ENCODE measurements around the gene FZD2.
"Not testable (repeated sequence)": the region's sequence is repeated elsewhere in the genome, so short reads cannot be mapped to it uniquely, and the experiment has no call there.

The FZD2 gene

DNA sequence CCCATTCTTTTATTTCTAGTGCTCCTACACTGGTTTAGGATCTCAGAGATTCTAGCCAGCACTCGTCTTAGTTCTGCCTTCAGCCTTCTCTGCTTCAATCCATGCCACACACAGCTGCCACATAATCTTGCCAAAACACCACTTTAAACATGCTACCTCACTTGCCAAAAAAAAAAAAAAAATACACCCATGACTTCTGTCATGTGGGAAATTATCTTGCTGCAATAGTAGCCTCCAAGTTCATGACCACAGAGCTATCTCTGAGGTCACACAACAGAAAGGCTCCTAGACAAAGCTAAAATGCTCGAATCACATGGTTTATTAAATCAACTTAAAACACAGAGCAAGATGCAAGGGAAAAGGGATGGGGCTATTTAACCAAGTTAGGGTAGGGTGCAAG lies 18.1 kb downstream of the FZD2 start:
- no peak for DNase-seq (ENCODE audit: low read depth in 3 of 3)

DNA sequence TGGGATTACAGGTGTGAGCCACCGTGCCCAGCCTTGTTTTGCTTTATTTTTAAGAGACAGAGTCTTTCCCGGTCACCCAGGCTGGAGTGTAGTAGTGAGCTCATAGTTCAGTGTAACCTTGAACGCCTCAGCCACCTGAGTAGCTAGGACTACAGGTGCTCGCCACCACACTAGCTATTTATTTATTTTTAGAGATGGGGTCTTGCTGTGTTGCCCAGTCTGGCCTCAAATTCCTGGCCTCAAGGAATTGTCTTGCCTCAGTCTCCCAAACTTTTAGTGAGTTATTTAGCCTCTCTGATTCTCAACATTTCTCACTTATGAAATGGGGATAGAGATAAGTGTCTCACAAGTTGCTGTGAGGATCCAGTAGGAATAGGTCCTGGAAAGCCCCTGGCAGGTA lies 21.7 kb downstream of the FZD2 start:
- no peak for DNase-seq (ENCODE audit: low read depth in 3 of 3)

DNA sequence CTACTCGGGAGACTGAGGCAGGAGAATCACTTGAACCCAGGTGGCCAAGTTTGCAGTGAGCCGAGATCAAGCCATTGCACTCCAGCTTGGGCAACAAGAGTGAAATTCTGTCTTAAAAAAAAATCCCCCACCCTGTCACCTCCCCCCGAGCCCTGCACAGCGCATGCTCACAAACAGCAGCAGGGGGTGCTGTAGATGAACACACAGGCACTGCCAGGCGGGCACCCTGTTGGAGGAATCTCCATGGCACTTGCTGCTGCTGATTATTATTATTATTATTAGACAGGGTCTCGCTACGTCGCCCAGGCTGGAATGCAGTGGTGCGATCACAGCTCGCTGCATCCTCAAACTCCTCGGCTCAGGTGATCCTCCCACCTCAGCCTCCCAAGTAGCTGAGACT lies 24.6 kb downstream of the FZD2 start:
- no peak for DNase-seq (ENCODE audit: low read depth in 3 of 3)

DNA sequence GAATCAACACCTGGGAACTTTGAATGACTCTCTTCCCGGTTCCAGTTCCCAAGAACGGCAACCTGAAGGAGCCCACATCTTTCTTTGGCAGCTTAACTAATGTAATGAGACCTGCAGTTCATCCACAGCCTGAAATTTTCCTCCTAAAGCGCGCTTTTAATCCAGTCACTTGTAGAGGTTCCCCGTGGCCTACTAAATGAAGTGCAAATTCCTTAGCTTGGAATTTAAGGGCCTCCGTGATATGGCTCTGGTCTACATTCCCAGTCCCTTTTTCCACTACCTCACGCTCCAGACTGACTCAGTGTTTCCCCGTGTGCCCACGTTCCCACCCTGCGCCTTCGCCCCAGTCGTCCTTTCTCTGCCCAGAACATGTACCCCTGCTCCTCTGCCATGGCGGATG lies 27.2 kb downstream of the FZD2 start:
- no peak for DNase-seq (ENCODE audit: low read depth in 3 of 3)

DNA sequence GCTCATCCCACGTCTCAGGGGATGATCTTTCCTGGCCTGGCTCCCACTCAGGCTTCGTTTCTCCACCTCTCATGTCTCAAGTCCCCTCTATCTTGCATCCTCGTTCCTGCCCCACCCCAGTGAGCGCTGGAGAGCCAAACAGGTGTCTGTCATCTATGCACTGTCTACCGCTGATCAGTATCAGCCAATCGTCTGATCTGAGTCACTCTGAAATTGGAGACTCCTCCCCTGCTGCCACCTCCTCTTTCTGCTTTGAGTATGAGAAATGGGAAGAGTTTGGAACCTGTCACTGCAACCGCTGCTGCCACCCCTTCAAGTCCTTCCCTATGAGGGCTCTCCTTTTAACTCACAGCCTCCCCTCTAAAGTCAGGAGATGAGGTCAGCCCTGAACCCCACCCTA lies 28.0 kb downstream of the FZD2 start:
- DNase-seq (ENCODE audit: low read depth in 3 of 3), result no peak

DNA sequence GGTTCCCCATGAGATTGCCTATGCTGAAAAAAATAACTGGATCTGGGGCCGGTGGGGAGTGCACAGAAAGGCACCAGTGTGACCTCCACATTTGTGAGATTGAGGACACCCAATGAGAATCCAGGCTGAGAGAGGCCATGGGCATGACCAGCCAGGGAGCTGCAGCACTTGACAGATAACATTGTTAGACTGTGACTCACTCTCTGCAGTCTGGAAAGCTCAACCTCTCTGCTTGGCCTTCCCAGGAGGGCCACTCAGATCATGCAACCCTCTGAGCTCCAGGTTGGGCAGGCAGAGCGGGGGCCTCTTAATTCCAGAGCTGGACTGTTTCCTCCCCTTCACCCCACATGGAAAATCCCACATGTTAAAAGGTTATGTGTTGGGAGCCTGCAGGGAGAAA lies 30.1 kb downstream of the FZD2 start:
- no peak for DNase-seq (ENCODE audit: low read depth in 3 of 3)

DNA sequence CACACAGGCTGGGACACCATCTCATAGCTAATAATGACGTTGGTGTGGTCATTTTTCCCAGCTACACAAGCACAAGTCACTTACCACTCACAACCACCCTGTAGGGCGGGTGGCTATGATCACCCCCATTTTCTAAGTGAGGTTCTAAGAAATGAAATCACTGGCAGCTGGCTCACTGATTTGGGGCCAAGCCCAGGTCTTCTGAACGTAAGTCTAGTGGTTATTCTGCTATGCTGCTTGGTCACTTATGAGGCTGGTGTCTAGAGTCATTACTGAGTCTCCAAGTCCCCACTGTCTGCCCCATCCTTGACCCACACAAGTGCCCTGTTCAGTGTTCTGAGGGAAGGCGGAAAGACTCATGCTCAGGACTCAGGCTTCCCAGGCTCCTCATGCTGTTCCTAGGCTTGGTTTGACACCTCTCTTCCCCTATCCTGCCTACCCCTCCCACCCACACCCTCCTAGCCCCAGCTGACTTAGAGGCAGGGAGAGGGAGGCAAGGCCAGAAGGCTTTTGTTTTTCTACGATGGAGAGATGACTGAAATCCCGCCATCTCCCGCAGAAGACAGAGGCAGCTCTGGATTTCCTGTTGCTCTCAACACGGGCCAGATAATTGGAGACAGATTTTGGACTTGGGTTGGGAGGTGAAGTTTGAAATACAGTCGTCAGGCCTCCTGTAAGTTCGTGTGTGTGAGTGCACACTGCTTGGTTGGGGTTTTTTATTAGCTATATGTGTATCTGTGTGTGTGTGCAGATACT lies 32.2 kb downstream of the FZD2 start:
- no peak for DNase-seq (ENCODE audit: low read depth in 3 of 3)

DNA sequence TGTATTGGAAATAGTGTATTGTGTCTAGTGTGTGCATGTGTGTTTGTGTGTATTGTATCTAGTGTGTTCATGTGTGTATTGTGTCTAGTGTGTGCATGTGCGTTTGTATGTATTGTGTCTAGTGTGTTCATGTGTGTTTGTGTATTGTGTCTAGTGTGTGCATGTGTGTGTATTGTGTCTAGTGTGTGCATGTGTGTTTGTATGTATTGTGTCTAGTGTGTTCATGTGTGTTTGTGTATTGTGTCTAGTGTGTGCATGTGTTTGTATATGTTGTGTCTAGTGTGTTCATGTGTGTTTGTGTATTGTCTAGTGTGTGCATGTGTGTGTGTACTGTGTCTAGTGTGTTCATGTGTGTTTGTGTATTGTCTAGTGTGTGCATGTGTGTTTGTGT lies 32.8 kb downstream of the FZD2 start:
- not testable (repeated sequence) for DNase-seq (ENCODE audit: low read depth in 3 of 3)

DNA sequence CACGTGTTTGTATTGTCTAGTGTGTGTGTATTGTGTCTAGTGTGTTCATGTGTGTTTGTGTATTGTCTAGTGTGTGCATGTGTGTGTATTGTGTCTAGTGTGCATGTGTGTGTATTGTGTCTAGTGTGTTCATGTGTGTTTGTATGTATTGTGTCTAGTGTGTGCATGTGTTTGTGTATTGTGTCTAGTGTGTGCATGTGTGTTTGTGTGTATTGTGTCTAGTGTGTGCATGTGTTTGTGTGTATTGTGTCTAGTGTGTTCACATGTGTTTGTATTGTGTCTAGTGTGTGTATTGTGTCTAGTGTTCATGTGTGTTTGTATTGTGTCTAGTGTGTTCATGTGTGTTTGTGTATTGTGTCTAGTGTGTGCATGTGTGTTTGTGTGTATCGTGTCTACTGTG lies 33.5 kb downstream of the FZD2 start:
- DNase-seq (ENCODE audit: low read depth in 3 of 3), result not testable (repeated sequence)

DNA sequence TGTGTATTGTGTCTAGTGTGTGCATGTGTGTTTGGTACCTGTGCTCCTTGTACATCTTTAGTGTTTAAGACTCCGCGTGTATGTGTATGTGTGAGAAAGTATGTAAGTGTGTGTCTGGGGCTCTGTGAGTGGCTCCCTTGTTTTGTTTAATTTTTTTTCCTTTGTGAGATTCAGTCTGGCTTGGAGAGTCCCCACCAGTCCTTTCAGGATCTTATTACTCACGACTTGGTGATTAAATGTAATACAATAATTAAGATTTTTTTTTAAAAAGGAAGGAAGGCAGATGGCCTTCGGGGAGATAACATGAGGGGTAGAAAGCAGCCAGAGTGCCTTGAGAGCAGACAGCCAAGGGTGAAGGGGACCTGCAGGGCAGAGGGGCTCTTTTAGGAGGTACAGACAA lies 33.9 kb downstream of the FZD2 start:
- no peak for DNase-seq (ENCODE audit: low read depth in 3 of 3)

DNA sequence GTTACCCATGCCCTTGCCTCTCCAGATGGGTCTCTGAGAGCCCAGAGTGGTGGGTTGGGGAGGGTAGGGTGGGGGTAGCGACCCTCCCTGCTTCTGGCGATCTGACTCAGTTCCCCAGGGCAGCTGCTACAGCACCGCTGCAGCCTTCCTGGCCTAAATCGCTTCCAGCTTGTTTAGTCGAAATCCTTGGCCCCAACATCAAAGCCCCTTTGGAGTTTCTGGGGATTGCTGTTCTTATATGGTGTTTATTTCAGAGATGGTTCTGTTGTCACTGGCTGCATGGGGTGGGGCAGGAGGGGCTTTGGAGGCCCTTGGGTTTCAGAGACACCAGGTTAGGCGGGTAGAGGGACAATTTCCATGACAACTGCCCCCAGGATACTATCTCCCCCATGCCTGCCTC lies 35.9 kb downstream of the FZD2 start:
- DNase-seq (ENCODE audit: low read depth in 3 of 3), result no peak

DNA sequence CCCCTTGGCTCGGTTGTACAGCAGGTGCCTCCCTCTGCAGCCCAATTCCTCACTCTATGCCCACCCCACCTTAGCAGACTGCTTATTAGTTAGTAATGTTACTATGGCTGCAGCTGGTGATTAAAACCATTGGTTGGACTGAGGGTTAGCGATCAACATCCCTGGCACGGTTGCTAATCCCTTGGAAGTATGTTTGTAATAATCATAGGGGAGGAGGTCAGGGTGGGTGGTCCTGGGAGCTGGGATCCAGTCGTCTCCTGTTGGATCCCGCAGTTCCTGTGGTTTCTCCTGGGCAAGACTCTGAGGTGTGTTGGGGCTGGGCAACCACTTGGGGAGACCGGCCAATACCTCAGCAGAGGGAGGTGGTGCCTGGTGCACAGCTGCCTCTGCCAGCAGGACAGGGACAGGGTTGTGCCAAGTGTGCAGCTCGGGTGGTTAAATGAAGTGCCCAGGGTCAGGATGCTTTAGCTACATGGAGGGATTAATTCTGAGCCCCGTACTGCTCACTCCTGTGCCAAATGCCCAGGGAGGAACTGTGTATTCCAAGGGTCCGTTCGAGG lies 38.0 kb downstream of the FZD2 start:
- no peak for DNase-seq (ENCODE audit: low read depth in 3 of 3)

DNA sequence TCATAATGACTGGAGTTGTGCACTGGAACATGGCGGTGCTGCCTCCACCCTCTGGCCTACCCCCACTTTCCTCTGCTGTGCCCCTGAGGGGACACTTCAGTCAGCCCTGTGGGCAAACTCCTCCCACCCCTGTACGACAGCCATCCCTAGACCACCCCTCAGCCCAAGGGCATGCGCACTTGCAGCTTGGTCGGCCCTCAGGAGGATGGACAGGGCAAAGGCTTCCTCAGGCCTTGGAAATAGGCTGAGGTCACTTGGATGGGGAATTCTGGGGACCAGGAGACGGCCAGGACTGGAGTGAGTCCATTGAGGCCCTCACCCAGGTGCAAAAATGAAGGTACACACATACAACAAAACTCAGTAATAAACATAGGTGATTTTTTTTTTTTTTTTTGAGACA lies 41.0 kb downstream of the FZD2 start:
- DNase-seq (ENCODE audit: low read depth in 3 of 3), result no peak

DNA sequence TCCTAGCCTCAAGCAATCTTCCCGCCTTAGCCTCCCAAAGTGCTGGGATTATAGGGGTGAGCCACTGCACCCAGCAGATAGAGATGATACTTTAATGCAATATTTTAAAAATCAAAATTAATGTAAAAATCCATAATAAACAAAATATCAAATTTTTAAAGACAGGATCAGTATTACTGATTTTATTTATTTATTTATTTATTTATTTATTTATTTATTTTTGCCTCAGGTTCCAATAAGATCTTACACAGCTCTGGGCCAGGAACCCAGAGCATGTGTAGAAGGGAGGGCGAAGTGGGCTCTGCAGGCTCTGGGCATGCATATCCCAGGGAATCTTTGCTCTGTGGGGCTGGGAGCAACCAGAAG lies 41.6 kb downstream of the FZD2 start:
- DNase-seq (ENCODE audit: low read depth in 3 of 3), result no peak

DNA sequence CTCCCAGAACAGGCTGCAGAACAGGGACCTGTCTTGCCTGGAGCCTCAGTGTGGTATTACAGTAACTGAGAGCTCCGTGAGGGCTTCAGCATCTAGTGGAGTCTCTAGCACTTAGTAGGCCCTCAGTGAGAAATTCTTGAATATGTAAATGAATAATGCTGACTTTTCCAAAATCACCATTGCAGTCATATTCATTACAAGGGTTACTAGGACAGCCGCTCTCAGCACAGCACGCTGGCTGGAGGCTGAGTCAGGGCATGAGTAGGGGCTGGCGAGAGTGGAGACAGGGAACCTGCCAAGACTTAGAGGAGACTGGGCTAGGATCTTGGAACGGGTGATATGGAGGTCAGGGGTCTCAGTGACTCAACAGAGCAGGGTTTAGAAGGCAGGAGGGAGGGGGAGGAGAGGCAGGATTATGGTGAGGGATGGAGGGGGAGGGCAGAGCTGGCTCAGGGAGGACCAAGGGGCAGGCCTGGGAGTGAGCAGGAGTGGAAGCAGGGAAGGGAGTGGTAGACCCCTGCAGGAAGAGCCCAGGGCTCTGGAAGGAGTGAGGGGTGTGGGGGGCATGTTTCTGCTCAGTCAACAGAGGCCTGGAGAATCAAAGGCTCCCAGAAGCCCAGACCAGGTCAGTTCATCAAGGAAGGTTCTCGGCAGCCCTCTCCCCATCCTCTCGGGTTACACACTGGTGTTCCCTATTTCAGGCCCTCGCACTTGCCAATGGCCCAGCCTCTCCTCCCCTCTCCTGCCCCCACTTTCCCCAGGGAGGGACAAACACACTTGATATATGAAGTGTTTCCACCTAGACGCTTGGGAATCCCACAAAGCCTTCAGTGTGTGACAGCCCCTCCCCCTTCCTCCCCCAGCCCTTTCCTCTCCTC lies 42.3 kb downstream of the FZD2 start:
- no peak for DNase-seq (ENCODE audit: low read depth in 3 of 3)

DNA sequence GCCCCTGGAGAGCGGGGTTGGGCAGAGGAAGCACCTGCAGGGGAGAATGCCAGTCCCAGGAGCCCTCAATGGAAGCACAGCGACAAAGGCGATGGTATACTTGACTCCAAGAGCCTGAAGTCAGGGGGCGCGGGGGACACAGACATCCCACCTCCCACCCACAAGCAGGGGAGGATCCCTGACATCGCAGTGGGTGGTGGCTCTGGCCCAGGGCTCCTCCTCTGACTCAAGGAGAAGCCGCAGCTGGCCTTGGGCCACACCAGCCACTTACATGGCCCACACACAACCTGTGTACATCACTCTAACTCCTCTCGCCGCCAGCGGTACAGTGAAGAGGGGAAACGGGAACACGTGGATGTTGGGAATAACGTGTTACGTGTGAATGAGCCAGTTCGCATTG lies 44.3 kb downstream of the FZD2 start:
- no peak for DNase-seq (ENCODE audit: low read depth in 3 of 3)

DNA sequence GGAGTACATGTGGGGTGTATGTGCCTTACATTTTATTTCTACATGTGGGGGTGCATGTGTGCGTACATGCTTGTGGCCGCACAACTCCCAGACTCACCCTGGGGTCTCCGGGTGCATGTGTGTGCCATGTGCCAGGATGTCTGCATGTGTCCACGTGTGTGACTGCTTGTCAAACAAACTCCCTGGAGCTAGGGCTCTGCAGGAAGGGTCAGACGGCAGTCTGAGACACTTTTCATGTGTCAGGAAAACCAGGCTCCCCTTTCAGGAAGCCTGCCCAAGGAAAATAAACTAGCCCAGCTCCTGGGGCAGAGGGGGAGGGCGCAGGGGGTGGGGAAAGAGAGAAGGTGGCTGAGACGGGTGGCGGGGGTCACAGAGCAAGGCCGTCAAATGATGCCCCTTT lies 44.7 kb downstream of the FZD2 start:
- DNase-seq (ENCODE audit: low read depth in 3 of 3), result no peak

DNA sequence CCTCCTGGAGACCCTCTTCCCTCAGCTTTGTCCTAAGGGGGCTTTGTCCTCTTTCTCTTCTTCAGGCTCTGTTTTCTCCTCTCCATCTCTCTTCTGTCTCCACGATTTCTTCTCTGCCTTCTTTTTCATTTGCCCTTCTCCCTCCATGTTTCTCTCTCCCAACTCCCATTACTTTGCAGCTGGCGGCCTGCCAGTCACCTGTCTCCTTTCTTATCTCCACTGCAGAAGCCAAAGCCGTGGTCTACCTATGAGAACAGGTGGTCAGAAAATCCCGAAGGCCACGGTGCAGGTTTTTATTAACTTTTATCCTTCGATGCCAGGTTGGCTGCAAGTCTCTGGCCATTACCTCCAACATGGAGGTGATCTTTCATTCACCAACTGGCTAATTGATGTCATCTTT lies 45.1 kb downstream of the FZD2 start:
- DNase-seq (ENCODE audit: low read depth in 3 of 3), result no peak

DNA sequence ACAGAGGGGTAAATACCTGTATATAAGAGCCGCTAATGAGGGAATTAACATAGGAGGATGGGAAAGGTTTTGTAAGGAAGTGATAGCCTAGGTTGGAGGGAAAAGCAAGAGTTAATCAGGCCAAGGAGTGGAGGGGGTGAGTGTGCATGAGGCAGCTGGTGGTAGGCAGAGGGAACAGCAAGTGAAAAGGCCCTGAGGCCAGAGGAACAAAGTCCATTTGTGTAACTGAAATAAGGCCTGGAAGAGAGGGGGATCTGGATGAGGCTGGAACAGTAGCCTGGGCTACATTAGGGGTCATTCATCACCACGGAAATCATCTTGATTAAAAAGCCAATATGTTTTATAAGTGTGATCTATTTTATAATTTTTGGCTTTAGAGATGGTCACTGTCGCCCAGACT lies 45.7 kb downstream of the FZD2 start:
- DNase-seq (ENCODE audit: low read depth in 3 of 3), result no peak

DNA sequence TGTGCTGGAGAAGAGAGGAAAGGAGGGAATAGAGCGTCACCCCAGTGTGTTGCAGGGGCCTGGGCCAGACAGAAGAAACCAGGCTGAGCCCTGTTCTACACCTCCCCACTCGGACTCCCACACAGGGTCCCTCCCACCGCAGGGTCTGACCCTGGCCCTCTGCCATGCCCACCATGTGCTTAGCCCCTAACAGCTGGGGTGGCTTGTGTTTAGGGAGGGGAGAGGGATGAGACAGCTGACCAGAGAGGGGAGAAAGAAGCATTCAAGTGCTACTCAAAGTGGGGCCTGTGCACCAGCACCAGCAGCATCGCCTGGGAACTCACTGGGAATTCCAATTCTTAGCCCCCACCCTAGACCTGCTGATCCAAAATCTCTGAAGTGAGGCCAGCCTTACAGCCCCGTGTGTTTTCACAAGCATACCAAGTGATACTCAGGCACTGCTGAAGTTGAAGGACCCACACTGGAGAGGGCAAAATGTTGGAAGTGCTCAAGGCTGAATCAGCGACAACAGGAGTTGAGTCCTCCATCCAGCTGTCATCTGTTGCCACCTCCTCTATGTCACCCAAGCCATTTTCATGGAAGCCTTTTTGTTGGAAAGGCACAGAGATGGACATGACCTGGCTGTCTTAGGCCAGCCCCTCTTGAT lies 47.0 kb downstream of the FZD2 start:
- no peak for DNase-seq (ENCODE audit: low read depth in 3 of 3)

DNA sequence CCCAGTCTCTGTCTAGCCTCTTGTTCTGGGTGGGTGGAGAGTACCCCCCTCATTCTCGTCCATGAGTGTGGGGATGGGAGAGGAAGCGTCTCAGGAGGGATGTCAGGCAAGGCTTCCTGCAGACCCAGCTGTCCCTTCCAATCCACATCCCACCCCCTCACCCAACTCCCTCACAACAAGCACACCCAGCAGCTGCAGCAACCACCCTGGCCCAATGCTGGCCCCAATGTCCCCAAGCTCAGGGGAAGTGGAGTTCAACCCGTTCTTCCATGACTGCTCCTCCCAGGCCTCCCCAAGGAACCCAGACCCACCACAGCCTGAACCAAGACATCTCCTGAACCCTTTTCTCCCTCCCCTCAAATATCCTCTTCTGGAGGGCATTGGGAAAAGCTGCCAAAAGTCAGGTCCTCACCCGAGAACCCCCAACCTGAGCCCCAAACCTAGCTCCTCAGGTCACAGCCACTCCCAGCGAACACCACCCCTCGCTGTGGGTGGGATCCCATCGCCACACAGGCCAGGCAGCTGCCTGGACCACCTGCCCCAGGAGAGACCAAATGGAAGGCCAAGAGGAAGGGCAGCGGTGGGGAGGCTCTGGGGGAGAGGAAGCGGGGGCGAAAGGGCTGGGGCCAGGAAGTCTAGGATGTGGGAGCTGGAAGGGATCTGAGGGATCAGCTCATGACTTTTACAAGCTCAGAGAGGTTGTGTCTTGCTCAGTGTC lies 47.6 kb downstream of the FZD2 start:
- DNase-seq (ENCODE audit: low read depth in 3 of 3), result no peak

DNA sequence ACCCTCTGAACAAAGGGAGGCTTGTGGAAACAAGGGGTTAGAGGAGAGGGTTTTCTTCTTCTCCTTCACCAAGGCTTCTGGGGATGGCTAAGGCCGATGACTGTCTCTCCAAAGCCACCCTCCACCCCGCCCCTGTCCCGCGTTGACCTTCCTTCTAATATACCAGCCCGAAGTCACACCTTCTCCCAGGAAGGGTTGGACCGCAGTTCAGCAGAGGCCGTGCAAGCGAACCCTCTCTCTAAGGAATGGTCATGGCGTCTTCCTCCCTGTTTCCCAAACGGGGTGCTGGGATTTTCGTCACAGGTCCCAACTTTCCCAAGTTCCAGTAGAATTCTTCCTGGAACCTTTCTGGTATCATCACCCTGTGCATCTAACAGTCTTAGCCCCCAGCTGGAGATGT lies 49.4 kb downstream of the FZD2 start:
- no peak for DNase-seq (ENCODE audit: low read depth in 3 of 3)
